ENCODE measurements around the gene PPP1R9A.

The PPP1R9A gene

GRCh38 chr7:94909179-94909466 is 1.7 kb downstream of the PPP1R9A start:
- no peak for DNase-seq (ENCODE audit: low read depth)

GRCh38 chr7:94912085-94912484 is 4.7 kb downstream of the PPP1R9A start:
- DNase-seq (ENCODE audit: low read depth), result no peak

GRCh38 chr7:94913391-94913790 is 6.0 kb downstream of the PPP1R9A start:
- no peak for DNase-seq (ENCODE audit: low read depth)

GRCh38 chr7:94921911-94922310 is 14.5 kb downstream of the PPP1R9A start:
- no peak for DNase-seq (ENCODE audit: low read depth)

GRCh38 chr7:94922457-94922856 is 15.1 kb downstream of the PPP1R9A start:
- no peak for DNase-seq (ENCODE audit: low read depth)

GRCh38 chr7:94923412-94923811 is 16.0 kb downstream of the PPP1R9A start:
- no peak for DNase-seq (ENCODE audit: low read depth)

GRCh38 chr7:94928168-94928707 is 20.8 kb downstream of the PPP1R9A start:
- no peak for DNase-seq (ENCODE audit: low read depth)

GRCh38 chr7:94933256-94933990 is 26.0 kb downstream of the PPP1R9A start:
- DNase-seq (ENCODE audit: low read depth), result no peak

GRCh38 chr7:94939395-94939794 is 32.0 kb downstream of the PPP1R9A start:
- no peak for DNase-seq (ENCODE audit: low read depth)

GRCh38 chr7:94940241-94940640 is 32.8 kb downstream of the PPP1R9A start:
- no peak for DNase-seq (ENCODE audit: low read depth)

GRCh38 chr7:94941844-94942632 is 34.6 kb downstream of the PPP1R9A start:
- DNase-seq (ENCODE audit: low read depth), result no peak

- DNase-seq (ENCODE audit: low read depth), result no peak
Measured at GRCh38 chr7:94943134-94943533, 35.7 kb downstream of the PPP1R9A start.

GRCh38 chr7:94949532-94949931 is 42.1 kb downstream of the PPP1R9A start:
- DNase-seq (ENCODE audit: low read depth), result no peak

GRCh38 chr7:94955807-94956206 is 48.4 kb downstream of the PPP1R9A start:
- DNase-seq (ENCODE audit: low read depth), result no peak

GRCh38 chr7:94957061-94957460 is 49.7 kb downstream of the PPP1R9A start:
- DNase-seq (ENCODE audit: low read depth), result no peak

GRCh38 chr7:94962661-94963060 is 55.3 kb downstream of the PPP1R9A start:
- no peak for DNase-seq (ENCODE audit: low read depth)

- no peak for DNase-seq (ENCODE audit: low read depth)
Measured at GRCh38 chr7:94969434-94970084, 62.2 kb downstream of the PPP1R9A start.

GRCh38 chr7:94970085-94970576 is 62.7 kb downstream of the PPP1R9A start:
- no peak for DNase-seq (ENCODE audit: low read depth)

- no peak for DNase-seq (ENCODE audit: low read depth)
Measured at GRCh38 chr7:94971051-94971867, 63.9 kb downstream of the PPP1R9A start.

- DNase-seq (ENCODE audit: low read depth), result peak; percentile 15
Measured at GRCh38 chr7:94972296-94972695, 64.9 kb downstream of the PPP1R9A start.

- no peak for DNase-seq (ENCODE audit: low read depth)
Measured at GRCh38 chr7:94973844-94974243, 66.5 kb downstream of the PPP1R9A start.

GRCh38 chr7:94974423-94974822 is 67.0 kb downstream of the PPP1R9A start:
- DNase-seq (ENCODE audit: low read depth), result no peak

Data from stromal cell of bone marrow (primary cell).